ENCODE results near the gene POLL. TPM values are rescaled to one million over a fixed set of nuclear protein-coding genes. Genes with fewer than 3 reads are reported as not detected.

The POLL gene
- total RNA-seq, 4 donors from 2014 or later, result 11.8 to 31.6 (median 17.6) TPM

- Histone ChIP-seq H3K36me3 (no peaks in the 10 kb centered on the region), H3K4me1 (no peaks in the 10 kb centered on the region), H3K4me3 (no peak overlapping the region), H3K27ac (no peak overlapping the region), H3K27me3 (no peaks in the 10 kb centered on the region), H3K9me3 (no peaks in the 10 kb centered on the region)
- no peak for TF ChIP-seq POLR2A (IDR thresholded peaks at IDR 0.05)
- no peak for TF ChIP-seq CTCF (IDR thresholded peaks at IDR 0.05)
- no peak for DNase-seq
- intact Hi-C loops (cut with DNase I; ENCODE audit: low total_unique reads), result no loop called here
Observed at GRCh38 chr10:101625821-101626412, 37.9 kb upstream of the POLL start.

GRCh38 chr10:101624526-101625102 is 36.6 kb upstream of the POLL start:
- intact Hi-C loops (cut with DNase I; ENCODE audit: low total_unique reads), result no loop called here
- DNase-seq, result no peak
- Histone ChIP-seq H3K4me3 (no peak overlapping the region), H3K27ac (no peak overlapping the region), H3K9me3 (no peaks in the 10 kb centered on the region), H3K4me1 (no peaks in the 10 kb centered on the region), H3K36me3 (no peaks in the 10 kb centered on the region), H3K27me3 (no peaks in the 10 kb centered on the region)
- no peak for TF ChIP-seq POLR2A (IDR thresholded peaks at IDR 0.05)
- no peak for TF ChIP-seq CTCF (IDR thresholded peaks at IDR 0.05)

GRCh38 chr10:101623528-101623927 is 35.5 kb upstream of the POLL start:
- Histone ChIP-seq H3K36me3 (no peaks in the 10 kb centered on the region), H3K4me3 (no peak overlapping the region), H3K27me3 (no peaks in the 10 kb centered on the region), H3K4me1 (no peaks in the 10 kb centered on the region), H3K9me3 (no peaks in the 10 kb centered on the region), H3K27ac (no peak overlapping the region)
- intact Hi-C loops (cut with DNase I; ENCODE audit: low total_unique reads), result no loop called here
- no peak for TF ChIP-seq POLR2A (IDR thresholded peaks at IDR 0.05)
- TF ChIP-seq CTCF (IDR thresholded peaks at IDR 0.05), result no peak
- DNase-seq, result no peak

- no peak overlapping the region for H3K4me3 ChIP-seq
- no peaks in the 10 kb centered on the region for H3K36me3 ChIP-seq
- H3K9me3 ChIP-seq, result no peaks in the 10 kb centered on the region
- no peak for TF ChIP-seq POLR2A (IDR thresholded peaks at IDR 0.05)
- no peak for TF ChIP-seq CTCF (IDR thresholded peaks at IDR 0.05)
- H3K27ac ChIP-seq, result no peak overlapping the region
- intact Hi-C loops (cut with DNase I; ENCODE audit: low total_unique reads), result no loop called here
- H3K27me3 ChIP-seq, result no peaks in the 10 kb centered on the region
- no peaks in the 10 kb centered on the region for H3K4me1 ChIP-seq
- DNase-seq, result no peak
Observed at GRCh38 chr10:101619983-101620382, 31.9 kb upstream of the POLL start.

GRCh38 chr10:101618871-101619270 is 30.8 kb upstream of the POLL start:
- H3K4me3 ChIP-seq, result no peak overlapping the region
- intact Hi-C loops (cut with DNase I; ENCODE audit: low total_unique reads), result no loop called here
- H3K9me3 ChIP-seq, result no peaks in the 10 kb centered on the region
- H3K27me3 ChIP-seq, result no peaks in the 10 kb centered on the region
- no peak for DNase-seq
- no peaks in the 10 kb centered on the region for H3K36me3 ChIP-seq
- no peak overlapping the region for H3K27ac ChIP-seq
- TF ChIP-seq POLR2A (IDR thresholded peaks at IDR 0.05), result no peak
- TF ChIP-seq CTCF (IDR thresholded peaks at IDR 0.05), result no peak
- H3K4me1 ChIP-seq, result no peaks in the 10 kb centered on the region
